Left ventricle myocardium inferior (tissue), 1 donor: ENCODE measurements around the gene NLRP1. TPM values are rescaled to one million over a fixed set of nuclear protein-coding genes. Genes with fewer than 3 reads are reported as not detected.

Source experiments
- DNase-seq: peaks from one replicate; pipeline ENCODE4 v3.0.0-alpha.2; 2020
- H3K27ac ChIP-seq: fragments of 200-600 bp; replicated peaks from 2 replicates; pipeline ENCODE4 v1.8.0; 2021
- H3K27me3 ChIP-seq: fragments of 200-600 bp; 2 replicates; pipeline ENCODE4 v1.8.0; 2021; ENCODE audit warnings: low read depth
- H3K36me3 ChIP-seq: fragments of 200-600 bp; 2 replicates; pipeline ENCODE4 v1.8.0; 2021
- H3K4me1 ChIP-seq: fragments of 200-600 bp; 2 replicates; pipeline ENCODE4 v1.8.0; 2021
- H3K4me3 ChIP-seq: fragments of 200-600 bp; 2 replicates; pipeline ENCODE4 v1.8.0; 2021; ENCODE audit warnings: mild to moderate bottlenecking, moderate library complexity
- H3K9me3 ChIP-seq: fragments of 200-600 bp; replicated peaks from 2 replicates; pipeline ENCODE4 v1.8.0; 2021
- intact Hi-C: fragments of 100-400 bp; cut with micrococcal nuclease; formaldehyde crosslinking; loops from one replicate; pipeline ENCODE4 v1.11.0; 2022
- total RNA-seq: library from RNA; stranded (reverse); fragmentation: NEBNext Ultra II Directional; extraction: Animal tissue kit (Norgen Biotek cat#: 25700); gene quantifications from one replicate; pipeline ENCODE4 v1.2.1, GENCODE V29; 2021
- TF ChIP-seq, protein P1 (sequence below): fragments of 200-600 bp; IDR thresholded peaks from 2 replicates; pipeline ENCODE4 v1.8.0; 2021; ENCODE audit warnings: antibody characterized with exemption, mild to moderate bottlenecking, borderline replicate concordance
- donor health status: DM: no; HTN: yes; CAD: no; lungs with severe emphysema.

Gene NLRP1
- total RNA-seq, 1 donor from 2014 or later = 8.3 TPM

DNA sequence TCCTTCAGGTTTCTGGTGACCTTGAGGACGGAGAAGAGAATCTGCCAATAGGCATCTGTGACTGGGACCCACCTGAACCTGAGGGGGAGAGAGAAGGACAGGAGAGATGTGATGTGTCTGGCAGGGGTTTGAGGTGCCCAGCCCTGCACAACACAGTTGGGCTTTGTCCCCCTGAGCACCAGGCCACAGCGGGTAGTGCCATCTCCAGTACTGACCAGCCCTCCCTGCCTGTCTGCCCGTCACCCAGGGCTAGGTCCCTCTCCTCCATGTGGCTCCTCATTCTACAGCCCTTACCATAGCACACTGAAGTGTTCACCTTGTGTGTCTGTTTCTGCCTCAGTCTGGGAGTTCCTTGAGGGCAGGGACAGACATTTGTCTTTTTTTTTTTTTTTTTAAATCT, 30.8 kb downstream of the NLRP1 start:
- H3K9me3 ChIP-seq = no peaks in the 10 kb centered on the region
- no peak overlapping the region for H3K4me3 ChIP-seq
- no peaks in the 10 kb centered on the region for H3K4me1 ChIP-seq
- peaks cover 51% of the 10 kb centered on the region for H3K36me3 ChIP-seq
- TF ChIP-seq, protein P1, sequence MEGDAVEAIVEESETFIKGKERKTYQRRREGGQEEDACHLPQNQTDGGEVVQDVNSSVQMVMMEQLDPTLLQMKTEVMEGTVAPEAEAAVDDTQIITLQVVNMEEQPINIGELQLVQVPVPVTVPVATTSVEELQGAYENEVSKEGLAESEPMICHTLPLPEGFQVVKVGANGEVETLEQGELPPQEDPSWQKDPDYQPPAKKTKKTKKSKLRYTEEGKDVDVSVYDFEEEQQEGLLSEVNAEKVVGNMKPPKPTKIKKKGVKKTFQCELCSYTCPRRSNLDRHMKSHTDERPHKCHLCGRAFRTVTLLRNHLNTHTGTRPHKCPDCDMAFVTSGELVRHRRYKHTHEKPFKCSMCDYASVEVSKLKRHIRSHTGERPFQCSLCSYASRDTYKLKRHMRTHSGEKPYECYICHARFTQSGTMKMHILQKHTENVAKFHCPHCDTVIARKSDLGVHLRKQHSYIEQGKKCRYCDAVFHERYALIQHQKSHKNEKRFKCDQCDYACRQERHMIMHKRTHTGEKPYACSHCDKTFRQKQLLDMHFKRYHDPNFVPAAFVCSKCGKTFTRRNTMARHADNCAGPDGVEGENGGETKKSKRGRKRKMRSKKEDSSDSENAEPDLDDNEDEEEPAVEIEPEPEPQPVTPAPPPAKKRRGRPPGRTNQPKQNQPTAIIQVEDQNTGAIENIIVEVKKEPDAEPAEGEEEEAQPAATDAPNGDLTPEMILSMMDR = no peak
- no peak for DNase-seq
- H3K27me3 ChIP-seq = no peaks in the 10 kb centered on the region
- intact Hi-C loops = no loop called here
- H3K27ac ChIP-seq = no peak overlapping the region

DNA sequence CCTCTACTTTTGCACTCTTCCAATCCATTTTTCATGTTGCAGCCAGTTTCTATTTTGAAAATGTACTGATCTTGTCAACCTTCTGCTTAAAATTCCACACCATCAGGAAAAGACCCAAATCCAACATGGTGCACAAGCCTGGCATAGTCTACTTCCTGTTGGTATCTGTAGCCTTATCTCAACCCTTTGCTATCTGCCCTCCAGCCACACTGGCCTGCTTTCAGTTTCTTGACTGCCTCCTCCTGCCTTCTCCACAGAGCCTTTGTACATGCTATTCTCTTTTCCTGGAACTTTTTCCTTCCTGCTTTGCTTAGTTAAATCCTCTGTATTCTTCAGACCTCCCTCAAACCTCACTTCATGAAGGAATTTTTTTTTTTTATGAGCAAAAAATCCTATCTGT, 31.5 kb downstream of the NLRP1 start:
- TF ChIP-seq, protein P1 = no peak
- DNase-seq = no peak
- no peaks in the 10 kb centered on the region for H3K9me3 ChIP-seq
- H3K4me1 ChIP-seq = no peaks in the 10 kb centered on the region
- H3K4me3 ChIP-seq = no peak overlapping the region
- no peak overlapping the region for H3K27ac ChIP-seq
- intact Hi-C loops = no loop called here
- peaks cover 48% of the 10 kb centered on the region for H3K36me3 ChIP-seq
- no peaks in the 10 kb centered on the region for H3K27me3 ChIP-seq

- no peaks in the 10 kb centered on the region for H3K9me3 ChIP-seq
- no peak for DNase-seq
- intact Hi-C loops = no loop called here
- no peak overlapping the region for H3K27ac ChIP-seq
- TF ChIP-seq, protein P1 = no peak
- H3K27me3 ChIP-seq = no peaks in the 10 kb centered on the region
- H3K4me1 ChIP-seq = no peaks in the 10 kb centered on the region
- peaks cover 58% of the 10 kb centered on the region for H3K36me3 ChIP-seq
- H3K4me3 ChIP-seq = no peak overlapping the region
Observed at GRCh38 chr17:5545051-5545987, 39.0 kb downstream of the NLRP1 start.

DNA sequence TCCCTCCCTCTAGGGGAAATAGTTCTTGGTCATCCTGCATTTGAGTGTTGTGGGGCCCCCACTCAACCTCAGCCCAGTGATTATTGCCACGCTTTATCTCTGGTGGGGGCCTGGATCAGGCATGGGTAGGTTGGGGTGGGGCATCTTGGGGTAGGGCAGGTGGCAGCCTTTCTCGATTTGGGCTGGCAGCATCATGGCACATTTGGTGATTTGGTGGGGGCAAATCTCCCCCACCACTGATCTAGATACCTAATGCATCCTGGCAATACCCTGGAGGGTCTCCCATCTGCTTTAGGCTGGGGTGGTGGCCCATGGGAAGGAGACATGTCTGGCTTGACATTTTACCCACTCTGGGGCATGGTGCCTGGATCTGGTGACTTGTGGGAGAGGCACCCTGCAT, 40.2 kb downstream of the NLRP1 start:
- Histone ChIP-seq H3K4me3 (no peak overlapping the region), H3K27ac (no peak overlapping the region), H3K9me3 (no peaks in the 10 kb centered on the region), H3K4me1 (no peaks in the 10 kb centered on the region), H3K27me3 (no peaks in the 10 kb centered on the region), H3K36me3 (peaks cover 59% of the 10 kb centered on the region)
- TF ChIP-seq, protein P1 = no peak
- DNase-seq = no peak
- intact Hi-C loops = no loop called here

GRCh38 chr17:5541610-5542202, 42.6 kb downstream of the NLRP1 start:
- DNase-seq = no peak
- TF ChIP-seq, protein P1 = no peak
- Histone ChIP-seq H3K27ac (no peak overlapping the region), H3K36me3 (peaks cover 66% of the 10 kb centered on the region), H3K4me3 (no peak overlapping the region), H3K27me3 (no peaks in the 10 kb centered on the region), H3K9me3 (no peaks in the 10 kb centered on the region), H3K4me1 (no peaks in the 10 kb centered on the region)
- intact Hi-C loops = no loop called here
